Measurements from ENCODE around the gene CYP46A1. TPM values are rescaled to one million over a fixed set of nuclear protein-coding genes. Genes with fewer than 3 reads are reported as not detected.

The CYP46A1 gene
- total and polyA plus RNA-seq, 4 donors = 0.33 to 2.5 (median 1.4) TPM

DNA sequence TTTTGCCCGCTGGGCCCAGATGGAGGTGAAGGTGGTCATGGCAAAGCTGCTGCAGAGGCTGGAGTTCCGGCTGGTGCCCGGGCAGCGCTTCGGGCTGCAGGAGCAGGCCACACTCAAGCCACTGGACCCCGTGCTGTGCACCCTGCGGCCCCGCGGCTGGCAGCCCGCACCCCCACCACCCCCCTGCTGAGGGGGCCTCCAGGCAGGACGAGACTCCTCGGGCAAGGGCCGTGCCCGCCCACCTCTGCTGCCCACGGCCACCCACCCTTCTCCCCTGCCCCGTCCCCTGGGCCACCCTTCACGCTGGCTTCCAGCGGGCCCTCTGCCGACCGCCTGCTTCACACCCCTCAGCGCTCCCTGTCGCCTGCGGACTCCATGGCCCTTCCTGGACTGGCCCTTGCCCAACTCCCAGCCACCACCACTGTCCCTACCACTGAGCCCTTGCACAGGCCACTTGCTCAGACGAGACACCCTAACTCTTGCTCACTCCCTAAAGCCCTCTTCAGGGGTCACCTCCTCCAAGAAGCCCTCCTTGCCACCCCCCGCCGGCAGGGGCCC lies 42.5 kb downstream of the CYP46A1 start:
- Histone ChIP-seq H3K36me3 (ENCODE audit: control insufficient read depth in 4 of 4, insufficient read depth in 4 of 4, low read length in 4 of 4) (no peaks in the 10 kb centered on the region), H3K27ac (ENCODE audit: low read depth in 1 of 2, low read length in 1 of 2) (no peak overlapping the region), H3K9ac (ENCODE audit: insufficient read depth in 1 of 2, low read length in 2 of 2) (no peak overlapping the region), H3K9me3 (ENCODE audit: control insufficient read depth in 4 of 4, insufficient read depth in 3 of 4, low read length in 3 of 4) (no peaks in the 10 kb centered on the region), H3K4me1 (ENCODE audit: control insufficient read depth in 5 of 5, insufficient read depth in 5 of 5, low read length in 5 of 5) (peaks cover 0 to 6% (median 0%) of the 10 kb centered on the region in 5 donors), H3K27me3 (ENCODE audit: control insufficient read depth in 3 of 3, insufficient read depth in 3 of 3, low read length in 2 of 3) (no peaks in the 10 kb centered on the region), H3K4me3 (no peak overlapping the region)
- peak in 1 of 3 donors; percentile 11 for DNase-seq
- WGBS, 2 donors = 84% methylated on average over 23 to 26 of the region's 26 CpGs
- TF ChIP-seq CTCF (IDR thresholded peaks at IDR 0.05; ENCODE audit: control extremely low read depth, extremely low read depth) = no peak
- no peak for ATAC-seq (ENCODE audit: insufficient read depth, low FRiP score)

- no peaks in the 10 kb centered on the region for H3K36me3 ChIP-seq (ENCODE audit: control insufficient read depth in 4 of 4, insufficient read depth in 4 of 4, low read length in 4 of 4)
- DNase-seq (peak in 1 of 3 donors; percentile 6), ATAC-seq (ENCODE audit: insufficient read depth, low FRiP score) (no peak)
- no peak overlapping the region for H3K27ac ChIP-seq (ENCODE audit: low read depth in 1 of 2, low read length in 1 of 2)
- no peaks in the 10 kb centered on the region for H3K9me3 ChIP-seq (ENCODE audit: control insufficient read depth in 4 of 4, insufficient read depth in 3 of 4, low read length in 3 of 4)
- no peak overlapping the region for H3K9ac ChIP-seq (ENCODE audit: insufficient read depth in 1 of 2, low read length in 2 of 2)
- peaks cover 0 to 12% (median 4%) of the 10 kb centered on the region in 5 donors for H3K4me1 ChIP-seq (ENCODE audit: control insufficient read depth in 5 of 5, insufficient read depth in 5 of 5, low read length in 5 of 5)
- no peak for TF ChIP-seq CTCF (IDR thresholded peaks at IDR 0.05; ENCODE audit: control extremely low read depth, extremely low read depth)
- WGBS, 2 donors = 93 to 94% methylated on average over 25 of the region's 25 CpGs
- no peak overlapping the region for H3K4me3 ChIP-seq
- H3K27me3 ChIP-seq (ENCODE audit: control insufficient read depth in 3 of 3, insufficient read depth in 3 of 3, low read length in 2 of 3) = no peaks in the 10 kb centered on the region
Measured at GRCh38 chr14:99727096-99727870, 43.2 kb downstream of the CYP46A1 start.

DNA sequence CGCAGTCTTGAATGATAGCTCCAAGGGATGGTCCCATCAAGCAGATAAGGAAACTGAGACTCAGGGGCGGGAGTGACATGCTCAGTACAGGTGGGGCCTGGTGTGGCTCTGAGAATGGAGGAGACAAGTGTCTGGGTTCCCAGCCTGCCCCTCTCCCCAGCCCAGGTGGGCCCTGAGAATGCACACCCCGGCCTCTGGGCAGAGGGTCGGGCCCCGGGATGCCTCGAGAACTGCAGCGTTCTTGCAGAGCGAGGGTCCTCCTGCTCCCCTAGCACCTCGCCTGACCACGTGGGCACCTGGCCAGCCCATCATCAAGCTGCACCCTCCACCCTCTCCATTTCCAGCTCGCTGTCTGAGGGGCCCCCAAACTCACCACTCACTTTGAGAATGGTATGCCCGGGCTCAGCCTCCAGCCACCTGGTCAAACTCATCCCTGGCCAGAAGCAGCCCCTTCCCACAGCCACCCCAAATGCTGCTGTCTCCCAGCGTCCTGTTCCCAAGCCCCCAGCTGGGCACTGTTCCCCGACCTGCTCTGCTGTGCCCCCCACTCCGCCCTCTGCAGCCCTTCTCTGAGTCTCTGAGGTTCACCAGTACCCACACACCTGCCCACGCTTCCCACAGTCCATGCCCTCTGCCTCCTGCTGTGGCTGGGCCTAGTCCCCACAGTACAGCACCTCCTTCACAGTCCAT lies 44.3 kb downstream of the CYP46A1 start:
- ATAC-seq (ENCODE audit: insufficient read depth, low FRiP score) (no peak), DNase-seq (no peak)
- 90% methylated on average over 16 of the region's 16 CpGs for WGBS, 2 donors
- H3K27me3 ChIP-seq (ENCODE audit: control insufficient read depth in 3 of 3, insufficient read depth in 3 of 3, low read length in 2 of 3) = no peaks in the 10 kb centered on the region
- H3K36me3 ChIP-seq (ENCODE audit: control insufficient read depth in 4 of 4, insufficient read depth in 4 of 4, low read length in 4 of 4) = no peaks in the 10 kb centered on the region
- H3K27ac ChIP-seq (ENCODE audit: low read depth in 1 of 2, low read length in 1 of 2) = no peak overlapping the region
- H3K4me1 ChIP-seq (ENCODE audit: control insufficient read depth in 5 of 5, insufficient read depth in 5 of 5, low read length in 5 of 5) = peaks cover 0 to 15% (median 11%) of the 10 kb centered on the region in 5 donors
- H3K4me3 ChIP-seq = no peak overlapping the region
- no peak for TF ChIP-seq CTCF (IDR thresholded peaks at IDR 0.05; ENCODE audit: control extremely low read depth, extremely low read depth)
- H3K9me3 ChIP-seq (ENCODE audit: control insufficient read depth in 4 of 4, insufficient read depth in 3 of 4, low read length in 3 of 4) = no peaks in the 10 kb centered on the region
- H3K9ac ChIP-seq (ENCODE audit: insufficient read depth in 1 of 2, low read length in 2 of 2) = no peak overlapping the region

Measured in lung (tissue), 12 donors.